PC-3 (cell line): ENCODE results near the gene APOM. TPM values are rescaled to one million over a fixed set of nuclear protein-coding genes. Genes with fewer than 3 reads are reported as not detected.

Source experiments
- ATAC-seq: fragments of 200-7000 bp; cut with Tn5 transposase; 2 replicates; pipeline ENCODE4 v1.9.1; 2020; ENCODE audit warnings: mild to moderate bottlenecking, moderate library complexity
- BruUV-seq: library from RNA; stranded (reverse); fragments of 400-500 nt; replicated peaks from 2 replicates; lab custom pipeline; 2021; lab: Mats Ljungman, UMichigan
- CTCF ChIA-PET: fragments of 300-600 bp; sonication (Branson Sonifier 250); formaldehyde crosslinking; loops from one replicate; lab custom pipeline; 2022; ENCODE audit warnings: antibody characterized with exemption; lab: Charles Lee
- POLR2A ChIA-PET: fragments of 300-600 bp; sonication (Branson Sonifier 250); formaldehyde crosslinking; loops from one replicate; lab custom pipeline; 2022; ENCODE audit warnings: antibody characterized with exemption; ENCODE audit not compliant: unreplicated experiment; lab: Charles Lee
- DNase-seq: peaks from one replicate; pipeline ENCODE4 v3.0.0-alpha.2; 2015
- H2AFZ ChIP-seq: fragments of 300-600 bp; sonication (generic); 2 replicates; pipeline ENCODE4 v1.6.0; 2016; ENCODE audit warnings: antibody characterized with exemption, low read length
- H3F3A ChIP-seq: fragments of 300-600 bp; sonication (generic); one replicate; pipeline ENCODE4 v1.6.0; 2017; ENCODE audit warnings: antibody characterized with exemption, low read length, control low read depth, mild to moderate bottlenecking; ENCODE audit not compliant: unreplicated experiment
- H3K27ac ChIP-seq: fragments of 300-600 bp; sonication (generic); 2 replicates; pipeline ENCODE4 v1.5.1; 2016; ENCODE audit warnings: mild to moderate bottlenecking, low read length
- H3K27me3 ChIP-seq: fragments of 300-600 bp; sonication (generic); 2 replicates; pipeline ENCODE4 v1.6.1; 2016; ENCODE audit warnings: low read length, mixed read lengths
- H3K36me3 ChIP-seq: fragments of 300-600 bp; sonication (generic); 2 replicates; pipeline ENCODE4 v1.6.1; 2016; ENCODE audit warnings: low read depth, mixed run types, low read length, mixed read lengths
- H3K4me1 ChIP-seq: fragments of 300-600 bp; sonication (generic); 2 replicates; pipeline ENCODE4 v1.5.1; 2016; ENCODE audit warnings: low read length; ENCODE audit not compliant: insufficient read depth
- H3K4me2 ChIP-seq: fragments of 300-600 bp; sonication (generic); 2 replicates; pipeline ENCODE4 v1.6.0; 2016; ENCODE audit warnings: low read length
- H3K4me3 ChIP-seq: fragments of 300-600 bp; sonication (generic); 2 replicates; pipeline ENCODE4 v1.5.1; 2016; ENCODE audit warnings: mild to moderate bottlenecking, low read length, mixed read lengths
- H3K79me2 ChIP-seq: fragments of 300-600 bp; sonication (generic); 2 replicates; pipeline ENCODE4 v1.6.1; 2017; ENCODE audit warnings: low read length, mixed read lengths
- H3K9ac ChIP-seq: fragments of 300-600 bp; sonication (generic); 2 replicates; pipeline ENCODE4 v1.6.0; 2016; ENCODE audit warnings: mild to moderate bottlenecking, low read length
- H3K9me2 ChIP-seq: fragments of 300-600 bp; sonication (generic); replicated peaks from 2 replicates; pipeline ENCODE4 v1.6.1; 2016; ENCODE audit warnings: mixed run types, low read length, mixed read lengths
- H3K9me3 ChIP-seq: fragments of 300-600 bp; sonication (generic); 2 replicates; pipeline ENCODE4 v1.6.1; 2016; ENCODE audit warnings: low read length, mixed read lengths
- H4K20me1 ChIP-seq: fragments of 300-600 bp; sonication (generic); 2 replicates; pipeline ENCODE4 v1.6.1; 2016; ENCODE audit warnings: low read length, mixed read lengths
- CTCF ChIP-seq: fragments of 300-600 bp; sonication (generic); conservative IDR thresholded peaks from 2 replicates; pipeline ENCODE4 v1.5.1; 2017; ENCODE audit warnings: antibody characterized with exemption, low read depth, mild to moderate bottlenecking, low read length
- EZH2 ChIP-seq: fragments of 300-600 bp; sonication (generic); IDR thresholded peaks from one replicate; pipeline ENCODE4 v1.6.1; 2017; ENCODE audit warnings: antibody characterized with exemption, mild to moderate bottlenecking, low read length; ENCODE audit not compliant: unreplicated experiment
- EZH2phosphoT487 ChIP-seq: fragments of 300-600 bp; sonication (generic); IDR thresholded peaks from 2 replicates; pipeline ENCODE4 v1.6.1; 2018; ENCODE audit warnings: mild to moderate bottlenecking, antibody characterized with exemption, low read length, borderline replicate concordance
- intact Hi-C: fragments of 100-400 bp; cut with micrococcal nuclease; formaldehyde crosslinking; loops from 2 replicates; pipeline ENCODE4 v1.9.0; 2023
- microRNA-seq: library from miRNA; unstranded; fragments of <30 nt; microRNA quantifications from one replicate; pipeline ENCODE4 v1.1.0, GENCODE V29; 2020; ENCODE audit not compliant: unreplicated experiment
- total RNA-seq: library from RNA; depleted of rRNA; stranded (reverse); fragments of >200 nt; gene quantifications from 2 replicates; pipeline ENCODE4 v1.2.3, GENCODE V29; 2014; rRNA removed

The APOM gene
- total RNA-seq, 1 experiment from 2014 or later, result 2.2 TPM

GRCh38 chr6:31707701-31708100 is 52.0 kb downstream of the APOM start:
- no peaks in the 10 kb centered on the region for H3K9me2 ChIP-seq
- TF ChIP-seq EZH2phosphoT487 (no peak), EZH2 (no peak), CTCF (no peak)
- H3K27me3 ChIP-seq, result no peaks in the 10 kb centered on the region
- no peak overlapping the region for H3K4me3 ChIP-seq
- ChIA-PET POLR2A (no interaction called here), CTCF (no interaction called here)
- H3K4me2 ChIP-seq, result no peak overlapping the region
- H3K9me3 ChIP-seq, result no peaks in the 10 kb centered on the region
- H2AFZ ChIP-seq, result no peak overlapping the region
- H3K4me1 ChIP-seq, result no peaks in the 10 kb centered on the region
- DNase-seq (no peak), ATAC-seq (no peak)
- BruUV-seq, result no TSS peak
- intact Hi-C loops, result no loop called here
- no peak overlapping the region for H3K9ac ChIP-seq
- H4K20me1 ChIP-seq, result no peaks in the 10 kb centered on the region
- H3F3A ChIP-seq, result no peaks in the 10 kb centered on the region
- H3K79me2 ChIP-seq, result peaks cover 3% of the 10 kb centered on the region
- no peaks in the 10 kb centered on the region for H3K36me3 ChIP-seq
- no peak overlapping the region for H3K27ac ChIP-seq

Small RNA genes within 50 kb of the gene (microRNA-seq; reads per million reads assigned to microRNA genes)
- not detected for gene MIR4646
- not detected for gene MIR6832

Other genes with a start within 250 kb of the APOM start
- gene MICB, start 157.7 kb upstream of the APOM start, total RNA-seq, result 25.6 and 32.9 TPM in 2 replicates
- gene MCCD1, start 126.9 kb upstream of the APOM start, total RNA-seq, result not detected in 2 replicates
- 410 and 465 TPM in 2 replicates for gene DDX39B, start 113.9 kb upstream of the APOM start, total RNA-seq
- 1.1 and 1.2 TPM in 2 replicates for gene ATP6V1G2, start 109.3 kb upstream of the APOM start, total RNA-seq
- 38.2 and 46.9 TPM in 2 replicates for gene NFKBIL1, start 108.3 kb upstream of the APOM start, total RNA-seq
- not detected in 2 replicates for gene LTA, start 83.6 kb upstream of the APOM start, total RNA-seq
- not detected in 2 replicates for gene TNF, start 80.3 kb upstream of the APOM start, total RNA-seq
- gene LTB, start 73.5 kb upstream of the APOM start, total RNA-seq, result 1.5 TPM in 1 of 2 replicates, not detected in the other
- not detected in 2 replicates for gene LST1, start 69.6 kb upstream of the APOM start, total RNA-seq
- gene NCR3, start 62.9 kb upstream of the APOM start, total RNA-seq, result 0.26 TPM in 1 of 2 replicates, not detected in the other
- not detected in 2 replicates for gene AIF1, start 40.7 kb upstream of the APOM start, total RNA-seq
- 123 and 169 TPM in 2 replicates for gene PRRC2A, start 35.2 kb upstream of the APOM start, total RNA-seq
- 320 and 365 TPM in 2 replicates for gene BAG6, start 3.2 kb upstream of the APOM start, total RNA-seq
- gene C6orf47, start 4.9 kb downstream of the APOM start, total RNA-seq, result 26.3 and 33.2 TPM in 2 replicates
- 11.8 and 14.9 TPM in 2 replicates for gene GPANK1, start 9.1 kb downstream of the APOM start, total RNA-seq
- gene CSNK2B, start 10.2 kb downstream of the APOM start, total RNA-seq, result 227 and 267 TPM in 2 replicates
- 5.0 and 5.3 TPM in 2 replicates for gene LY6G5B, start 14.1 kb downstream of the APOM start, total RNA-seq
- gene LY6G5C, start 25.2 kb downstream of the APOM start, total RNA-seq, result 1.6 and 1.8 TPM in 2 replicates
- 52.0 and 54.0 TPM in 2 replicates for gene ABHD16A, start 47.4 kb downstream of the APOM start, total RNA-seq
- not detected in 2 replicates for gene LY6G6F, start 51.0 kb downstream of the APOM start, total RNA-seq
- gene LY6G6D, start 59.5 kb downstream of the APOM start, total RNA-seq, result not detected in 2 replicates
- 0.22 TPM in 1 of 2 replicates, not detected in the other for gene LY6G6C, start 65.9 kb downstream of the APOM start, total RNA-seq
- not detected in 2 replicates for gene MPIG6B, start 67.5 kb downstream of the APOM start, total RNA-seq
- gene DDAH2, start 73.4 kb downstream of the APOM start, total RNA-seq, result 65.5 and 71.6 TPM in 2 replicates
- 708 and 743 TPM in 2 replicates for gene CLIC1, start 80.6 kb downstream of the APOM start, total RNA-seq
- 22.7 and 23.0 TPM in 2 replicates for gene MSH5, start 84.1 kb downstream of the APOM start, total RNA-seq
- gene SAPCD1, start 106.8 kb downstream of the APOM start, total RNA-seq, result 4.2 and 6.0 TPM in 2 replicates
- 0.98 and 1.9 TPM in 2 replicates for gene VWA7, start 121.4 kb downstream of the APOM start, total RNA-seq
- 89.8 and 130 TPM in 2 replicates for gene VARS1, start 139.9 kb downstream of the APOM start, total RNA-seq
- gene LSM2, start 151.1 kb downstream of the APOM start, total RNA-seq, result 93.7 and 143 TPM in 2 replicates
- 0.26 and 0.69 TPM in 2 replicates for gene HSPA1L, start 159.4 kb downstream of the APOM start, total RNA-seq
- gene HSPA1A, start 159.6 kb downstream of the APOM start, total RNA-seq, result 269 and 324 TPM in 2 replicates
- gene HSPA1B, start 171.8 kb downstream of the APOM start, total RNA-seq, result 265 and 331 TPM in 2 replicates
- 31.7 and 33.1 TPM in 2 replicates for gene NEU1, start 206.9 kb downstream of the APOM start, total RNA-seq
- 3.5 and 4.9 TPM in 2 replicates for gene SLC44A4, start 223.1 kb downstream of the APOM start, total RNA-seq
- 74.5 and 80.8 TPM in 2 replicates for gene EHMT2, start 241.8 kb downstream of the APOM start, total RNA-seq
- gene ZBTB12, start 246.2 kb downstream of the APOM start, total RNA-seq, result 5.4 and 8.6 TPM in 2 replicates